Glutamatergic neuron (in vitro differentiated cells): ENCODE results near the gene DNAH2. TPM values are rescaled to one million over a fixed set of nuclear protein-coding genes. Genes with fewer than 3 reads are reported as not detected.

Source experiments
- DNase-seq: peaks from one replicate; pipeline ENCODE4 v3.0.0; 2022
- H3K27ac Mint-ChIP-seq: one replicate; pipeline ENCODE4 v1.8.0; 2020; ENCODE audit warnings: mild to moderate bottlenecking, mixed read lengths, inconsistent platforms; ENCODE audit not compliant: unreplicated experiment
- H3K27me3 Mint-ChIP-seq: one replicate; pipeline ENCODE4 v1.8.0; 2020; ENCODE audit warnings: mild to moderate bottlenecking, moderate library complexity, mixed read lengths, inconsistent platforms; ENCODE audit not compliant: unreplicated experiment
- H3K36me3 Mint-ChIP-seq: one replicate; pipeline ENCODE4 v1.8.0; 2020; ENCODE audit warnings: mild to moderate bottlenecking, mixed read lengths, inconsistent platforms; ENCODE audit not compliant: unreplicated experiment
- H3K4me1 Mint-ChIP-seq: one replicate; pipeline ENCODE4 v1.8.0; 2020; ENCODE audit warnings: mild to moderate bottlenecking, low read depth, mixed read lengths, inconsistent platforms; ENCODE audit not compliant: unreplicated experiment
- H3K4me3 Mint-ChIP-seq: one replicate; pipeline ENCODE4 v1.8.0; 2020; ENCODE audit warnings: mild to moderate bottlenecking, mixed read lengths, inconsistent platforms; ENCODE audit not compliant: unreplicated experiment
- H3K9me3 Mint-ChIP-seq: one replicate; pipeline ENCODE4 v1.8.0; 2020; ENCODE audit warnings: mild to moderate bottlenecking, moderate library complexity, mixed read lengths, inconsistent platforms; ENCODE audit not compliant: unreplicated experiment
- total RNA-seq: library from RNA; stranded (reverse); fragmentation: NEBNext Ultra II Directional; extraction: Animal tissue kit (Norgen Biotek cat#: 25700); gene quantifications from one replicate; pipeline ENCODE4 v1.2.1, GENCODE V29; 2021; ENCODE audit not compliant: unreplicated experiment
- TF ChIP-seq, protein P1 (sequence below): fragments of 200-600 bp; sonication (generic); IDR thresholded peaks from one replicate; pipeline ENCODE4 v1.5.0; 2021; ENCODE audit not compliant: partially characterized antibody, unreplicated experiment

The DNAH2 gene
- total RNA-seq, 1 donor from 2014 or later = 0.07 TPM

DNA sequence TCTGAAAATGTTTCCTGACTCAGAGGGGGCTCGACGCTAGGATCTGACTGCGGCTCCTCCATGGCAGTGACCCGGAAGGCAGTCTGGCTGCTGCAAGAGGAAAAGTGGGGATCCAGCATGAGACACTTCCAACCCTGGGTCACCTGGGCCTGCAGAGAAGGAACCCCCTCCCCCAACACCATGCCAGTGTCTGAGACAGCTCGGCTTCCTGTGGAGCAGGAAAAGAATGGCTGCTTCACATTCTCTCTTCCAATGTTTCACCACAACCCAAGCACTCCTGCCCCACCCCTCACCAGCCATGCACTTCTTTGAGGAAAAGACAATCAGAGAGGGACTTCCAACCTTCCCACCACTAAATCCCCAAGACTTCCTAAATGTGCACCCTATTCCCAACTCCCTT is 41.0 kb upstream of the DNAH2 start:
- Mint-ChIP-seq H3K27ac (no peak overlapping the region), H3K4me1 (no peaks in the 10 kb centered on the region), H3K36me3 (peaks cover 10% of the 10 kb centered on the region), H3K9me3 (no peaks in the 10 kb centered on the region), H3K4me3 (no peak overlapping the region), H3K27me3 (peaks cover 2% of the 10 kb centered on the region)
- no peak for DNase-seq
- TF ChIP-seq, protein P1, sequence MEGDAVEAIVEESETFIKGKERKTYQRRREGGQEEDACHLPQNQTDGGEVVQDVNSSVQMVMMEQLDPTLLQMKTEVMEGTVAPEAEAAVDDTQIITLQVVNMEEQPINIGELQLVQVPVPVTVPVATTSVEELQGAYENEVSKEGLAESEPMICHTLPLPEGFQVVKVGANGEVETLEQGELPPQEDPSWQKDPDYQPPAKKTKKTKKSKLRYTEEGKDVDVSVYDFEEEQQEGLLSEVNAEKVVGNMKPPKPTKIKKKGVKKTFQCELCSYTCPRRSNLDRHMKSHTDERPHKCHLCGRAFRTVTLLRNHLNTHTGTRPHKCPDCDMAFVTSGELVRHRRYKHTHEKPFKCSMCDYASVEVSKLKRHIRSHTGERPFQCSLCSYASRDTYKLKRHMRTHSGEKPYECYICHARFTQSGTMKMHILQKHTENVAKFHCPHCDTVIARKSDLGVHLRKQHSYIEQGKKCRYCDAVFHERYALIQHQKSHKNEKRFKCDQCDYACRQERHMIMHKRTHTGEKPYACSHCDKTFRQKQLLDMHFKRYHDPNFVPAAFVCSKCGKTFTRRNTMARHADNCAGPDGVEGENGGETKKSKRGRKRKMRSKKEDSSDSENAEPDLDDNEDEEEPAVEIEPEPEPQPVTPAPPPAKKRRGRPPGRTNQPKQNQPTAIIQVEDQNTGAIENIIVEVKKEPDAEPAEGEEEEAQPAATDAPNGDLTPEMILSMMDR = no peak

DNA sequence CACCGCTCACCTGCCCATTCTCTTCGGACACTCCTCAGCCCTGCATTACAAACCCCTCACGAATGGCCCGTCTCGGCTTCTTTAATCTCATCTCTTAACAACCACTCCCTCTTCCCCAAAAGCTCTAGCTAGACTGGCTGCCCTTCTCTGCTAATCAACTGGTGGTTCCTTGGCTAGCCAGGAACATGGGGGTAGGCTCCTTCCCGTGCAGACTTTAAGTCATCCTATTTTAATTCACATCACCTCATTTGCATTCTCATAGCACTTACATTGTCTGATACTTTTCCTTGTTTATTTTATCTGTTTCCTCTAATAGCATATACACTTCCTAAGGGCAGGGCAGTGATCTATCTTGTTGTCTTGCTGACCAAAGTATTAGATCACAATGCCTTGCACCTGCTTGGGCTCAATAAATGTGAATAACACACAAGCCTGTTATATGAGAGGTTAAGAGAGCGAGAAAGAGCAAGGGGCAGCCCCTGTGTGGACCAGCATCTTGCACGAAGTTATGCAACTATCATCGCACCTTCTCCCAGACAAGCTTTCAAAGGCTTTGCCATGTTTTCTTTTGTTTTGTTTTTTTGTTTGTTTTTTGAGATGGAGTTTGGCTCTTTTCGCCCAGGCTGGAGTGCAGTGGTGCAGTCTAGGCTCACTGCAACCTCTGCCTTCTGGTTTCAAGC is 40.0 kb upstream of the DNAH2 start:
- Mint-ChIP-seq H3K4me3 (no peak overlapping the region), H3K36me3 (peaks cover 10% of the 10 kb centered on the region), H3K4me1 (no peaks in the 10 kb centered on the region), H3K27me3 (peaks cover 2% of the 10 kb centered on the region), H3K9me3 (no peaks in the 10 kb centered on the region), H3K27ac (no peak overlapping the region)
- DNase-seq = no peak
- TF ChIP-seq, protein P1 = no peak

DNA sequence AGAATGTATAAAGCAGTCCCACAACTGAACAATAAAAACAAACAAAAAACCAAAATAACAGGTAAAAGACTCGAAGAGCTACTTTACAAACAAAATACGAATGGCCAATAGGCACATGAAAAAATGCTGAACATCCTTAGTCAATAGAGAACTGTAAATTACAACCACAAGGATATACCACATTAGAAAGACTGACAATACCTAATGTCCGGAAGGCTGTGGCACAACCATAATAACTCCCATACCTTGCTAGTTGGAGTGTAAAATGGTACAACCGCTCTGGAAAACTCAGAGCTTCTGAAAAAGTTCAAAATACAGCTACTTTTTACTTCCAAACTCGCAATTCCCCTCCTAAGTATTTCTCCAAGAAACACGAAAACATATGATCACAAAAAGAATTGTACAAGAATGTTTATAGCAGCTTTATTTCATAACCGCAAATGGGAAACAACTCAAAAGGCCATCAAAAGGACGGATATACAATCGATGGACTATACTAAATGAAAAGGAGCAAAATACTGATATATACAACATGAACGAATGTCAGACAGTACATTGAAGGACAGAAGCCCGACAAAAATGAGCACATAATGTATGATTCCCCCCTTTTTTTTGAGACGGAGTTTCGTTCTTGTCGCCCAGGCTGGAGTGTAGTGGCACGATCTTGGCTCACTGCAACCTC is 32.6 kb upstream of the DNAH2 start:
- Mint-ChIP-seq H3K9me3 (peaks cover 9% of the 10 kb centered on the region), H3K27me3 (peaks cover 14% of the 10 kb centered on the region), H3K36me3 (no peaks in the 10 kb centered on the region), H3K4me1 (peaks cover 6% of the 10 kb centered on the region), H3K4me3 (peak overlapping the region; percentile 98), H3K27ac (peak overlapping the region; percentile 100)
- no peak for DNase-seq
- TF ChIP-seq, protein P1 = no peak

DNA sequence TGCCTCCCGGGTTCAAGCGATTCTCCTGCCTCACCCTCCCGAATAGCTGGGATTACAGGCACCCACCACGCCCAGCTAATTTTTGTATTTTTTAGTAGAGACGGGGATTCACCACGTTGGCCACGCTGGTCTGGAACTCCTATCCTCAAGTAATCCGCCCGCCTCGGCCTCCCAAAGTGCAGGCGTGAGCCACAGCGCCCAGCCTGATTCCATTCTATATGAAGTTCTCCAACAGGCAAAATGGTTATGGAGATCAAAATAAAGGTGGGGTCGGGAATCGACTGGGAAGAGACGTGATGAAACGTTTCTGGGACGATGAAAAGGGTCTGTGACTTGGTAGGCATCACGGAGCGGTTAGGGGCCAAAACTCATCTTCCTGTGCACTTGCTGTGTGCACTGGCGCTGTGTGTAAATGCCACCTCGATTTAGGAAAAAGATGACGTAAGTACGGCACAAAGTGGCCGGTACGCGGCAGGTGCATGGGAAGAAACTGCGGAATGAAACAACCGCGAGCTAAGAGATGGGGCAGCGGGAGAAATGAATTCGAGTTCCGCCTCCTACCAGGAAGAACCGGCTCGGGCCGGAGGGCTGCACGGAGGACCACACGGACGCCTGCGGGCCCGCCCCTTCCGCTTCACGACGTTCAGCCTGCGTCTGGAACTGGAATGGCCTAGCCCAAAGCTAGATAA is 31.9 kb upstream of the DNAH2 start:
- Mint-ChIP-seq H3K27ac (peak overlapping the region; percentile 100), H3K36me3 (no peaks in the 10 kb centered on the region), H3K27me3 (peaks cover 14% of the 10 kb centered on the region), H3K9me3 (peaks cover 9% of the 10 kb centered on the region), H3K4me1 (peaks cover 6% of the 10 kb centered on the region), H3K4me3 (peak overlapping the region; percentile 98)
- peak; percentile 93 for DNase-seq
- TF ChIP-seq, protein P1 = no peak
